HK-2 (cell line): ENCODE results near the gene PLXDC2.
A peak's percentile ranks its signal among the peaks of the same experiment; 100 is the strongest.
"Not testable (repeated sequence)": the region's sequence is repeated elsewhere in the genome, so short reads cannot be mapped to it uniquely, and the experiment has no call there.

ENCODE experiments used
- DNase-seq: peaks from one replicate; pipeline ENCODE4 v3.0.0-alpha.2; 2018; ENCODE audit not compliant: unreplicated experiment

Gene PLXDC2

DNA sequence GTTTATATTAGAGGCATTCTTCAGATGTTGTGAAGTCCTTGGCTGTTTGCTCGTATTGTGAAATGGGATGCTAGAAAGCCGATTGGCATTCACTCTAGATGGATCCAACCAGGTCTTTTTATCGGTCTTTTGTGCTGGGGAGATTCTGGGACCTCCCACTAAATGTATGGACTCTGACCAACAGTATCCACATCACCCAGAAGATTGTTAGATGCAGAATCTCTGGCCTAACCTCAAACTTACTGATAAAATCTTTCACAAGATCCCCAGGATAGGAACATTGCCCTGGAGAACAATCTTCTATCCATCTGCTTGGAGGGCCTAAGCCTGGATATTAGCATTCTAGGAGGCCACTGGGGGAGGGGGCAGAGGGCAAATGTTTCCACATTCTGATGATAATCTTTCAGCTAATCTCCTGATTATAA lies 160.9 kb downstream of the PLXDC2 start:
- no peak for DNase-seq

GRCh38 chr10:19979628-19980027 lies 163.4 kb downstream of the PLXDC2 start:
- DNase-seq = no peak

DNA sequence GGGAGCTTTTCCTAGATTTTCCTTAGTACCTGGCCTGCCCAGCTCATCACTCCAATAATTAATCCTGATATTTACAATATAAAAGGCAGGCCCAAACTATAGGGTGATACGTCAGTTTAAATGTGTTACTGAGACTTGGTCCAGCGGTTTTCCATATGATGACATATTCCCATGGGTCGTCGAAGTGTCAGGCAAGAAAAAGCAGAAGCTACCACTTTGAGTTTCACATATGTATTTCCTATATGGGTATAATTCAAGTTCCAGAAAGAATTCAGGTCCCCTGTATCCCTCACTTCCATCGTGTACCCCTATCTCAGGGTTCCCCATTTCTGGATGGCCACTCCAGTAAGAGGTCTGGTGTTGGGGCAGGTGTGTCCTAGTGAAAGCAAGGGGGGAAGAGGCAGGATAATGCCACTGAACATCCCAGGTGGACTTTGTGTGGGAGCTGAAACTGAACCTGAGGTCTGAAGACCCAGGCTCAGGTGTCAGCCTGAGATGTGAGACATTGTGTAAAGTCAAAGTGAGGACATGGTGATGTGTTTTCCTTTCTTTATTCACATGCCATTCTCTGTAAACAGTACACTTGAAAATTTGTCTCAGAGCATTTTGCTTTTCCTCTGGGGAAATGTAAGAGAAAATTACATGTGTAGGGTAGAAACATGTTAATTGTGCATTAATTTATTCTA lies 167.8 kb downstream of the PLXDC2 start:
- DNase-seq = no peak

DNA sequence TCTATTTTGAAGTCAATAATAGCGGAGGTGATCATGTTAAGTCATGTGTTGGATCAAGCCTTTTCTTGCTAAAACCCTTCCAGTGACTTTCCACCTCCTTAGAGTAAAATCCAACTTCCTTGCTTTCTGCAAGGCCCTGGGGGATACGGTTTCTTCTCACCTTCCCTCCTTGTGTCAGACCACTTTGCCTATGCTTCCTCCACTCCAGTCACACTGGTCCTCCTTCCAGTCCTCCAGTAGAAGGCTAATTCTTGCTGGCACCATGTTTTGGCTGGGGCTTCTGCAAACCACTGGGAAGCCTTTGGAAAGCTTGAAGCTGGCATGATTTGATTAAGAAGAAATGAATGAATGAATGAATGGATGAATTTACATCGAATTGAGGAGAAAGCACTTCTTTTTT lies 169.5 kb downstream of the PLXDC2 start:
- no peak for DNase-seq

DNA sequence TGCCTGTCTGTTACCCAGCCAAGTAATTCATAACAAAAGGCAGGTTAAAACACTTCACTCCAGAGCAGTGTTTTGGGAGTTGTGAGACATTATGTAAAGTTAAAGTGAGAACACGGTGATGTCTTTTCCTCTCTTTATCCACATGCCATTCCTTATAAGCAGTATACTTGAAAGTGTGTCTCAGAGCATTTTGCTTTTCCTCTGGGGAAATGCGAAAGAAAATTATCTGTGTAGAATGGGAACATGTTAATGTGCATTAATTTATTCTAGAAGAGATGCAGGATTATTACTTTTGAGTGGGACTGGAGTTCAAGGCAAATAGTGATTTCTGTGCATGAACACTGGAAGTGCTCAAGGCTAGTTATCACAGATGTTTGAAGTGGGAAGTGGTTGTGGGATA lies 170.4 kb downstream of the PLXDC2 start:
- no peak for DNase-seq

DNA sequence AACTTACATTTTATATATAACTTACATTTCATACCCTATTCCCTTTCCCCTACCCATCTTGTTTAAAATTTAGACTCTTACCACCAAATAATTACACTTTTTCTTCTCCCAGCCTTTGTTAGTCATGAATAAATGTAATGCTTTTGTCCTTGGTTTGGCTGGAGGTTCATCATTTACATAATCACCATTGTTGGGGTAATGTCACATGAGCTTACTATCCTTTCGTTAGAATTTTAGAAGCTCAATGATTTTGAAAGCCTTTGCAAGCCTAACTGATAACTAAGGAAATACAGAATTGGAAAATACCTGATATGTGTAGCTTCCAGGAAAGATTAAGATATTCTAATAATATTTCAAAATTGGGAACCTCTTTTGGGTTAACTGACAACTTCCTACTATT lies 171.7 kb downstream of the PLXDC2 start:
- no peak for DNase-seq

GRCh38 chr10:19993714-19994315 lies 177.6 kb downstream of the PLXDC2 start:
- no peak for DNase-seq

GRCh38 chr10:19998482-19998881 lies 182.2 kb downstream of the PLXDC2 start:
- no peak for DNase-seq

GRCh38 chr10:19999431-19999830 lies 183.2 kb downstream of the PLXDC2 start:
- no peak for DNase-seq

DNA sequence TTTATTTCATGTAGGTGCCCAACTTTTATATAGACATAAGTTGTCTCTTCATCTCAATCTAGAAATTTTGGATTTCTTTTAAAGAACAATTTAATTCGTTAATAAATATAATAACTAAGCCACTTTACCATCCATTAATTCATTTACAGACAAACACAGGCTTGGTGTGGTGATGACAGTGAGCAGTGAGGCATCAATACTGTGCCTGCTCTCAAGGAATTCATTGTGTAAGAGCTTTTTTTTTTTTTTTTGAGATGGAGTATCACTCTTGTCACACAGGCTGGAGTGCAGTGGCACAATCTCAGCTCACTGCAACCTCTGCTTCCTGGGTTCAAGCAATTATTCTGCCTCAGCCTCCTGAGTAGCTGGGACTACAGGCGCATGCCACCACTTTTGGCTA lies 185.8 kb downstream of the PLXDC2 start:
- DNase-seq = not testable (repeated sequence)

DNA sequence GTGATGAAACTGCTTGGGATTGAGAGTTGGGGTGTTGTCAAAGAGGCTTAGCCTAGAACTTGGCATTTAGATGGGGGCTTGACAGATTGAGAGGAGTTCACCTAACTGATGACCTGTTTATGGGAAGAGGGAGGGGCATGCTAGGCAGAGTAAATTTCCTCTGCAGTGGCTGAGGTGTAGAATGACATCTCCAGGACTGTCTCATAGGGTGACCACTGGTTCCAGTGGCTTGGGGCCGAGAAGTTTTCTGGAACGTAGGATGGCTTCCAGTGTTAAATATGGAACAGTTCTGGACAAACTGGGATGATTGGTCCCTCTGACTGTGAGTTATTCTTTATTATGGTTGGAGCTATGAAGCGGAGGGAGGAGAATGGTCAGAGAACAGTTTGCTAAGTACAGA lies 186.4 kb downstream of the PLXDC2 start:
- DNase-seq = no peak

DNA sequence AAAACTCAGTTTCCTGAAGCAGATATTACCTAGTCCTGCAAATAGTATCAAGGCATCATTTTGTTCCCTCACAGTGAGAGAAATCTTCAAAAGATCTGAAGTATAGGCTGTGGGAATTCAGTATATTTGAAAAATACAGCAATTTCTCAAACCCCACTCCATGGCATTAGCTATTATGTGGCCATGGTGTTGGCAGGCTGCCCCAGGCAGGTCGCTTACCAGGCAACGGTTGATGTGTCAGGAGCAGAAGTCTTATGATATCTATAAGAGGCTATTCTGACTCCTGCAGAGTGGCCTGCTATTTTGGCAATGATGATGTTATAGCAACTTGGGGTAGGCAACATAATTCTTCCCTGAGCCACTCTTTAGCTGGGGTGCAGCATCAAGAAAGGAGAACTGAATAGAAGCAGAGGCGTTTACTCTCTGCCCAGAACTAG lies 187.9 kb downstream of the PLXDC2 start:
- no peak for DNase-seq

- DNase-seq = no peak
Measured at GRCh38 chr10:20005638-20006037, 189.4 kb downstream of the PLXDC2 start.

DNA sequence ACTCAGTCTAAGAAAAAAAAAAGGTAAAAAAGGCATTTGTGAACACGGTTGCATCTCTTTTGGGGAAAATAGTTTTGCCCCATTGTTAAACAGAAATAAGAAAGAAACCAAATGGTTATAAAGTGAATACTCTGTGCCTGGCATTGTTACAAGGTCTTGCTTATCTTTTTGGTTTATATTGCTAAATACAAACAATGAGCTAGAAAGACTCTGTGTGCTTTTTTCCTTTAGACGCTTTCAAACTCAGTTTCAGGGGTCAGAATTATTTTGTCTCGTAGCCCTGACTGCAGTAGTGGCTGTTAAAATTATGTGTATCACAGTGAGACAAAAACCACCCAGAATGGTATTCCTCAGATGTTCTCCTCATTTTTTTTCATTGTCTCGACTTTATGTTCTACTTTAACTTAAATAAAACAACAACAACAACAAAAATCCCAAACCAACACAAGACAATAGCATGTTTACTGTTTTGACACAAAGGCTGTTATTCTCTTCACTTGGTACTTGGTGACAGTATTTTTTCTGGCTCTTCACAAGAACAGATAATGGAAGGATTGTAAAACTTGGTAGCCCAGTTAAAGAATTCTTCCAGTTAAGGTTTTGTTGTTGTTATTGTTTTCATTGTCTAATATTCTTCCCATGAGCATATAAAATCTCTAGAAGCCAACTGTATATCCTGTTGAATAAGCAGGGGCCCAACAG lies 190.1 kb downstream of the PLXDC2 start:
- no peak for DNase-seq

DNA sequence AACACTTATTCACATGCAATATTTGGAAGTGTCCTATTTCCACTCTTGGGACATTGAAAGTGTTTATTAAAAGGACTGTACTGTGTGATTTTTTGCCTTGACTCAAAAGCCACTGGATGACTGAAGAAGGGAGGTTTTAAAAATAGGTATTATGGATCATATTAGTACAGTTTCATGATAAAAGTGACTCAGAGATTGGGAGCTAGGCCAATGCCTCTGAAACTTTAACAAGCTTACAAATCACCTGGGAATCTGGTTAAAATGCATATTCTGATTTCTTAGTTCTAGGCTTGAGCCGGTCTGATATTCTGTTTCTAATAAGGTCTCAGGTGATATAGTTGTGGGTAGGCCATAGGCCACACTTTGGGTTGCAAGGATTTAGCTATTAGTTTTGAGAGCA lies 191.2 kb downstream of the PLXDC2 start:
- DNase-seq = no peak

- DNase-seq = no peak
Measured at GRCh38 chr10:20013991-20014750, 197.9 kb downstream of the PLXDC2 start.

DNA sequence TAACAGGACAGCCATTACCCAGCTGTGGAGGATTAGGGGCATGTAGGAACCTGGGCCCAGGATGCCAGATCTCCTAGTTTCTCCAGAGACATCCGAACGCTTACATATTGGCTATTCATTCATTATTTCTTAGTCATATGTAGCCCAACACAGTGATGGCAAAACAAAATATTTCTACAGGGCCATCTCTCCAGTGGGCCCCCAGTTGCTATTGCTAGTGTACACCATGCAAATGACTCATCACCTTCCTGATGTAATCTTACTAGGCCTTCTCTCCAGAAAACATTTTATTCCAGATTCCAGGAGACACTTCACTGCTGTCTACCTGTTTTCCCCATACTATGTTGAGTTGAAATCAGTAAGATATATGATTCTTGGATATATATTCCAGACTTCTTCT lies 201.7 kb downstream of the PLXDC2 start:
- DNase-seq = no peak

DNA sequence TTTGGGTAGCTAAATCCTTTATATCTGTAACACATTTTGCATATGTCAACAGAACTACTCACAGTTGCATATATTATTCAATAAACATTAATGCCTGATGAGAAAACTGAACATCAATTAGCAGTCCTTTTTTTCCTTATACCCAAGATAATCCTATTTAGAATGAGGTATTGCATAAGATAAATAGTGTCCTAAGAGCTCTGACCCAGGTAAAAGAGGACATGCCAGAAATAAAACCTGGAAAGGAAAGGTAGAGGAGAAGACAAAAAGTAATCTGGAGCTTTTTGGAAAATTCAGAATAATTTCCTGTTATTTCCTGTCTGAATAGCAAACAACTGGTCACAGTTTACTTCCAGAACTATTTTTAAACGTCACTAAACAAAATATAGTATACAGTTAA lies 204.4 kb downstream of the PLXDC2 start:
- no peak for DNase-seq

GRCh38 chr10:20029523-20029922 lies 213.3 kb downstream of the PLXDC2 start:
- DNase-seq = no peak

- no peak for DNase-seq
Measured at GRCh38 chr10:20033476-20033875, 217.2 kb downstream of the PLXDC2 start.

GRCh38 chr10:20034732-20035131 lies 218.5 kb downstream of the PLXDC2 start:
- no peak for DNase-seq

DNA sequence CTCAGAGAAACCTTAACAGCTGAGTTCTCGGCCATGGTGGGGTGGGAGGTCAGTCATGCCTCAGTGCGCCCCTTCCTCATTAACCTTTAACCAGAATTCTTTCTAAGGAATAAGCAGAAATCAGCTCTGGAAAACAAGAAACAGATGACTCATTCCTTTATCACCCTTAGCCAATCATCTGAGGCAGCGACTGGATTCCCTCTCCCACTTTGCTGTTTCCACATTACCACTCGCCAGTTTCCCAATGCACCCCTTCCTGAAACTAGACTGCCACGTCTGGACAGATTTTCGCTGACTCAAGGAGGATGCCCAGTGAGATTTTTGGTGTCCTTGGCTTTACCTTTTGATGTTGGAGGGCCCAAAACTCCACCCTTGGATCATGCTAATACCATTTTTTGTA lies 223.8 kb downstream of the PLXDC2 start:
- DNase-seq = peak; percentile 12
